Neural progenitor cell (in vitro differentiated cells): ENCODE results near the gene SS18L1. TPM values are rescaled to one million over a fixed set of nuclear protein-coding genes. Genes with fewer than 3 reads are reported as not detected.
A peak's percentile ranks its signal among the peaks of the same experiment; 100 is the strongest.

ENCODE experiments used
- DNase-seq: peaks from one replicate; pipeline ENCODE4 v3.0.0-alpha.2; 2016; ENCODE audit warnings: low spot score
- H2AFZ ChIP-seq: fragments of 200-600 bp; sonication (generic); replicated peaks from 2 replicates; pipeline ENCODE4 v1.6.1; 2016; ENCODE audit warnings: antibody characterized with exemption
- H3F3A ChIP-seq: fragments of 200-600 bp; sonication (generic); 2 replicates; pipeline ENCODE4 v1.6.1; 2016; ENCODE audit warnings: antibody characterized with exemption, low read depth
- H3K27ac ChIP-seq: fragments of 200-600 bp; sonication (generic); 2 replicates; pipeline ENCODE4 v1.5.1; 2016; ENCODE audit warnings: mild to moderate bottlenecking
- H3K27me3 ChIP-seq: fragments of 200-600 bp; sonication (generic); 2 replicates; pipeline ENCODE4 v1.6.1; 2016; ENCODE audit warnings: mild to moderate bottlenecking, moderate library complexity
- H3K36me3 ChIP-seq: fragments of 200-600 bp; sonication (generic); 2 replicates; pipeline ENCODE4 v1.5.1; 2016
- H3K4me1 ChIP-seq: fragments of 200-600 bp; sonication (generic); 2 replicates; pipeline ENCODE4 v1.6.1; 2016; ENCODE audit warnings: mixed run types
- H3K4me2 ChIP-seq: fragments of 200-600 bp; sonication (generic); 2 replicates; pipeline ENCODE4 v1.6.1; 2016
- H3K4me3 ChIP-seq: fragments of 200-600 bp; sonication (generic); 2 replicates; pipeline ENCODE4 v1.5.1; 2016
- H3K79me2 ChIP-seq: fragments of 200-600 bp; sonication (generic); 2 replicates; pipeline ENCODE4 v1.6.1; 2016; ENCODE audit warnings: low read depth
- H3K9ac ChIP-seq: fragments of 200-600 bp; sonication (generic); 2 replicates; pipeline ENCODE4 v1.6.1; 2016
- H3K9me3 ChIP-seq: fragments of 200-600 bp; sonication (generic); 2 replicates; pipeline ENCODE4 v1.5.1; 2016; ENCODE audit warnings: low read depth
- H4K20me1 ChIP-seq: fragments of 200-600 bp; sonication (generic); 2 replicates; pipeline ENCODE4 v1.6.1; 2016; ENCODE audit warnings: low read depth
- H3K27ac Mint-ChIP-seq: 3 replicates; pipeline ENCODE4 v1.8.0; 2021; ENCODE audit warnings: mixed read lengths
- H3K27me3 Mint-ChIP-seq: 2 replicates; pipeline ENCODE4 v1.8.0; 2022; ENCODE audit warnings: low read depth, mild to moderate bottlenecking, inconsistent platforms, moderate library complexity, mixed read lengths; ENCODE audit not compliant: insufficient read depth
- H3K36me3 Mint-ChIP-seq: 3 replicates; pipeline ENCODE4 v1.8.0; 2021; ENCODE audit warnings: mixed read lengths
- H3K4me1 Mint-ChIP-seq: 3 replicates; pipeline ENCODE4 v1.8.0; 2021; ENCODE audit warnings: mixed read lengths
- H3K4me3 Mint-ChIP-seq: 3 replicates; pipeline ENCODE4 v1.8.0; 2021; ENCODE audit warnings: mild to moderate bottlenecking, moderate library complexity, mixed read lengths
- H3K9me3 Mint-ChIP-seq: 3 replicates; pipeline ENCODE4 v1.8.0; 2020; ENCODE audit warnings: mixed read lengths
- CTCF ChIP-seq: fragments of 200-600 bp; sonication (generic); IDR thresholded peaks from 2 replicates; pipeline ENCODE4 v1.5.1; 2017; ENCODE audit warnings: antibody characterized with exemption, mild to moderate bottlenecking
- EZH2 ChIP-seq: fragments of 200-600 bp; sonication (generic); IDR thresholded peaks from 2 replicates; pipeline ENCODE4 v1.6.1; 2017; ENCODE audit warnings: antibody characterized with exemption, mild to moderate bottlenecking, moderate library complexity
- EZH2phosphoT487 ChIP-seq: fragments of 200-600 bp; sonication (generic); IDR thresholded peaks from 2 replicates; pipeline ENCODE4 v1.6.1; 2017; ENCODE audit warnings: antibody characterized with exemption
- total RNA-seq: library from RNA; depleted of rRNA; stranded (reverse); fragments of >200 nt; gene quantifications from 2 replicates; pipeline ENCODE4 v1.2.3, GENCODE V29; 2015; ENCODE audit warnings: low replicate concordance

The SS18L1 gene
- 25.5 and 26.1 TPM in 2 replicates for total RNA-seq

- H3K27ac Mint-ChIP-seq: peak within 1 kb of the TSS; percentile 83
- peak; percentile 94 for DNase-seq
- H3K36me3 Mint-ChIP-seq: peaks cover 23% of the 10 kb centered on the region
- H3K4me1 Mint-ChIP-seq: peaks cover 41% of the 10 kb centered on the region
- Histone ChIP-seq H3K79me2 (peaks cover 93% of the 10 kb centered on the region), H2AFZ (peak within 1 kb of the TSS; percentile 75), H3K36me3 (peaks cover 8% of the 10 kb centered on the region), H4K20me1 (peaks cover 84% of the 10 kb centered on the region), H3K27ac (peak within 1 kb of the TSS; percentile 99), H3K4me3 (peak within 1 kb of the TSS; percentile 92), H3K4me2 (peak within 1 kb of the TSS; percentile 96), H3K4me1 (peaks cover 13% of the 10 kb centered on the region), H3F3A (peaks cover 20% of the 10 kb centered on the region), H3K9ac (peak within 1 kb of the TSS; percentile 93), H3K27me3 (no peaks in the 10 kb centered on the region), H3K9me3 (no peaks in the 10 kb centered on the region)
- H3K9me3 Mint-ChIP-seq: no peaks in the 10 kb centered on the region
- no peak for TF ChIP-seq EZH2phosphoT487
- TF ChIP-seq CTCF: no peak
- no peak for TF ChIP-seq EZH2
- H3K27me3 Mint-ChIP-seq: peaks cover 14% of the 10 kb centered on the region
- peak within 1 kb of the TSS; percentile 96 for H3K4me3 Mint-ChIP-seq
Observed at GRCh38 chr20:62143081-62143956, at the start of gene SS18L1, which contains the start of gene PSMA7. Gene SS18L1, plus strand, starts transcription at chr20:62143769. Its CDS starts 52 bp downstream, at chr20:62143821. Gene PSMA7, minus strand, starts transcription at chr20:62143394. Its CDS starts 91 bp downstream, at chr20:62143303.

GRCh38 chr20:62096421-62097380, 46.9 kb upstream of the SS18L1 start:
- DNase-seq: no peak
- H3K4me3 Mint-ChIP-seq: no peak overlapping the region
- no peak overlapping the region for H3K9ac ChIP-seq
- H3K4me2 ChIP-seq: no peak overlapping the region
- no peaks in the 10 kb centered on the region for H3K4me1 ChIP-seq
- H3F3A ChIP-seq: no peaks in the 10 kb centered on the region
- H3K27me3 ChIP-seq: no peaks in the 10 kb centered on the region
- no peaks in the 10 kb centered on the region for H3K79me2 ChIP-seq
- no peaks in the 10 kb centered on the region for H3K36me3 ChIP-seq
- TF ChIP-seq EZH2phosphoT487 (no peak), CTCF (no peak), EZH2 (no peak)
- H3K27me3 Mint-ChIP-seq: peaks cover 7% of the 10 kb centered on the region
- H3K36me3 Mint-ChIP-seq: no peaks in the 10 kb centered on the region
- H3K4me3 ChIP-seq: no peak overlapping the region
- H3K27ac Mint-ChIP-seq: no peak overlapping the region
- no peak overlapping the region for H2AFZ ChIP-seq
- H4K20me1 ChIP-seq: no peaks in the 10 kb centered on the region
- H3K4me1 Mint-ChIP-seq: no peaks in the 10 kb centered on the region
- H3K27ac ChIP-seq: no peak overlapping the region
- no peaks in the 10 kb centered on the region for H3K9me3 ChIP-seq
- no peaks in the 10 kb centered on the region for H3K9me3 Mint-ChIP-seq

- Histone ChIP-seq H3K4me3 (no peak overlapping the region), H3K9ac (no peak overlapping the region), H3F3A (no peaks in the 10 kb centered on the region), H2AFZ (no peak overlapping the region), H3K4me2 (no peak overlapping the region), H3K27ac (no peak overlapping the region), H3K4me1 (no peaks in the 10 kb centered on the region), H4K20me1 (no peaks in the 10 kb centered on the region), H3K79me2 (no peaks in the 10 kb centered on the region), H3K36me3 (no peaks in the 10 kb centered on the region), H3K27me3 (no peaks in the 10 kb centered on the region), H3K9me3 (no peaks in the 10 kb centered on the region)
- H3K9me3 Mint-ChIP-seq: peaks cover 2% of the 10 kb centered on the region
- H3K36me3 Mint-ChIP-seq: no peaks in the 10 kb centered on the region
- H3K27ac Mint-ChIP-seq: no peak overlapping the region
- TF ChIP-seq EZH2 (no peak), EZH2phosphoT487 (no peak), CTCF (no peak)
- no peak for DNase-seq
- peaks cover 4% of the 10 kb centered on the region for H3K27me3 Mint-ChIP-seq
- no peaks in the 10 kb centered on the region for H3K4me1 Mint-ChIP-seq
- no peak overlapping the region for H3K4me3 Mint-ChIP-seq
Observed at GRCh38 chr20:62097881-62098407, 45.6 kb upstream of the SS18L1 start.
